Kidney epithelial cell (primary cell): ENCODE data around the gene ALS2. TPM values are rescaled to one million over a fixed set of nuclear protein-coding genes. Genes with fewer than 3 reads are reported as not detected.
"Not testable (repeated sequence)": the region's sequence is repeated elsewhere in the genome, so short reads cannot be mapped to it uniquely, and the experiment has no call there.

Experiments
- DNase-seq: peaks from one replicate; pipeline ENCODE4 v3.0.0-alpha.2; 2010; ENCODE audit warnings: low read depth
- H3K27me3 ChIP-seq: 2 replicates; pipeline ENCODE4 v1.6.0; 2011; ENCODE audit warnings: low read length; ENCODE audit not compliant: control insufficient read depth, insufficient read depth
- H3K36me3 ChIP-seq: 2 replicates; pipeline ENCODE4 v1.5.1; 2011; ENCODE audit warnings: low read length; ENCODE audit not compliant: control insufficient read depth, insufficient read depth
- H3K4me3 ChIP-seq: 2 replicates; pipeline ENCODE4 v1.5.1; 2011; ENCODE audit warnings: low read depth, mild to moderate bottlenecking, control low read depth, low read length
- CTCF ChIP-seq: IDR thresholded peaks from 2 replicates; pipeline ENCODE4 v1.5.1; 2011; ENCODE audit warnings: mild to moderate bottlenecking, moderate library complexity, low read length, control low read depth, inconsistent platforms; ENCODE audit not compliant: insufficient read depth, poor library complexity, severe bottlenecking
- total RNA-seq: library from RNA; depleted of rRNA; stranded (reverse); fragments of >200 nt; gene quantifications from 2 replicates; pipeline ENCODE4 v1.2.3, GENCODE V29; 2015

The ALS2 gene
- total RNA-seq, 1 donor from 2014 or later, result 25.6 TPM

DNA sequence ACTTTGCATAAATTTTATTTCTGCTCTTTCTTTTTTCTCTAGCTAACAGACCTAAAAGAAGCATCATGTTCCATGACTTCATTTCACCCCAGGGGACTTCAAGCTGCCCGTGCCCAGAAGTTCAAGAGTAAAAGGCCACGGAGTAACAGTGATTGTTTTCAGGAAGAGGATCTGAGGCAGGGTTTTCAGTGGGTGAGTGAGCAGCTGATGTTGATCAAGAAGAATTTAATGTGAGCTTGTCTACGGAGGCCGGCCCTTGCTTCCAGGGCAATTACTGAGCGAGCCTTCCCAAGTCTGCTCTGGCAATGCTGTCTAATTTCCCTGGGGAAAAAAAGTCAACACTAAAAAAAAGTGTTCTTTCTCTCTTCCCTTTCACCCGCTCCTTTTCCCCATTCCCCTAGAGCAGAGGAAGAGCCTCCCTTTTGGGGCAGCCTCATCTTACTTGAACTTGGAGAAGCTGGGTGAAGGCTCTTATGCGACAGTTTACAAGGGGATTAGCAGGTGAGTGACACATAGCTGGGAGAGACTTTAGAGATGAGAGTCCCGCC is 26.8 kb upstream of the ALS2 start:
- H3K36me3 ChIP-seq, result no peaks in the 10 kb centered on the region
- H3K27me3 ChIP-seq, result no peaks in the 10 kb centered on the region
- H3K4me3 ChIP-seq, result no peak overlapping the region
- DNase-seq, result no peak
- no peak for TF ChIP-seq CTCF

GRCh38 chr2:201806442-201807170 is 25.9 kb upstream of the ALS2 start, which contains the start of gene CDK15:
CDK15 (plus strand) TSS chr2:201806537; CDS start chr2:201806665, 128 bp downstream.
- Histone ChIP-seq H3K36me3 (no peaks in the 10 kb centered on the region), H3K4me3 (no peak within 1 kb of the TSS), H3K27me3 (no peaks in the 10 kb centered on the region)
- TF ChIP-seq CTCF, result no peak
- no peak for DNase-seq

GRCh38 chr2:201798914-201799285 is 18.2 kb upstream of the ALS2 start:
- not testable (repeated sequence) for H3K36me3 ChIP-seq, DNase-seq, H3K27me3 ChIP-seq, H3K4me3 ChIP-seq
- TF ChIP-seq CTCF, result peak; percentile 60

GRCh38 chr2:201798252-201798913 is 17.6 kb upstream of the ALS2 start:
- H3K27me3 ChIP-seq, result no peaks in the 10 kb centered on the region
- H3K4me3 ChIP-seq, result no peak overlapping the region
- no peaks in the 10 kb centered on the region for H3K36me3 ChIP-seq
- no peak for TF ChIP-seq CTCF
- peak; percentile 82 for DNase-seq

DNA sequence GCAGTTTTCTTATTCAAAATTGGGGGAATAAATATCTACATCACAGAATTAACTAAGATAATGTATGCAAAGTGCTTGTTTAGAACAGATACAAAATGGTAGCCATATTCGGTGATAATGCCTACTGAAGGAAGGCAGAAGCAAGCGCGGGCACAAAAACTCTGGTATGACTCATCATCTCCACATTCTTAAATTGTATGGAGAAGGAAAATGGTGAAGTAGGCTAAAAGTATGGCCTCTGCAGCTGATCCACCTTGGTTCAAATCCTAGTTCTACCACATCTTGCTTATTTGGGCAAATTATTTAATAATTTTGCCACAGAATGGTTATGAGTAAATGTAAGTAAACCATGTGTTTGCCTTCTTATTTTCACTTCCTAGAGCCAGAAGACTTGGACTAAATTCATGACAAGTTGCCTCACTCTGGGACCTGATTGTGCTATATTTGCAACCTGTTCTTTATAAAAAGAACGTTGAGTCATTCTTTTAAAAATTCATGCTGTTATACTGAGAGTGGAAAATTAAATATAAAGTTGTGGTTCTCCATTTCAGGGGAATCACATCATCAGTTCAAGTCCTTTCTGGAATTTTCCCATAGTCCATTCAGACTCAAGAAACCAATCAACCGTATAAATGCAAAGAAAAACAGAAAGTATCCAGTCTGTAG is 16.6 kb upstream of the ALS2 start:
- TF ChIP-seq CTCF, result no peak
- Histone ChIP-seq H3K27me3 (no peaks in the 10 kb centered on the region), H3K4me3 (no peak overlapping the region), H3K36me3 (no peaks in the 10 kb centered on the region)
- DNase-seq, result peak; percentile 66
